K562 (cell line): ENCODE data around the gene MALRD1. TPM values are rescaled to one million over a fixed set of nuclear protein-coding genes. Genes with fewer than 3 reads are reported as not detected.

Experiments
- ATAC-seq: fragments of 200-7000 bp; cut with Tn5 transposase; 3 replicates; pipeline ENCODE4 v1.9.1; 2020; ENCODE audit warnings: moderate library complexity
- BruUV-seq: library from RNA; stranded (reverse); fragments of 400-500 nt; replicated peaks from 2 replicates; lab custom pipeline; 2021; lab: Mats Ljungman, UMichigan
- CTCF ChIA-PET: fragments of 300-600 bp; formaldehyde crosslinking; extraction: SDS; loops from one replicate; lab custom pipeline; 2021; ENCODE audit warnings: low intra/inter-chr PET ratio; lab: Yijun Ruan, JAX
- POLR2A ChIA-PET: fragments of 300-600, 350-650 bp; sonication (Branson Sonifier 250); formaldehyde crosslinking; extraction: SDS; loops from one replicate; lab custom pipeline; 2021; ENCODE audit warnings: antibody characterized with exemption, inconsistent platforms; lab: Yijun Ruan, JAX
- DNase-seq, 4 experiments: peaks; one replicate each; pipeline versions ENCODE4 v3.0.0 to v3.0.0-alpha.2; 2011 to 2018; ENCODE audit warnings: low spot score in 3 of 4, mixed read lengths in 3 of 4; ENCODE audit errors: extremely low read depth in 1 of 4
- FAIRE-seq: peaks from 2 replicates; lab custom pipeline; 2011; peaks lifted over from hg19 to GRCh38; lab: Jason Lieb, UNC
- H2AFZ ChIP-seq: 2 replicates; pipeline ENCODE4 v1.6.0; 2011; ENCODE audit warnings: low read depth, low read length, control low read depth, inconsistent platforms
- H3K27ac ChIP-seq: fragments of 200-600 bp; 3 replicates; pipeline ENCODE4 v1.8.0; 2011; ENCODE audit warnings: low read depth, mild to moderate bottlenecking, control low read depth, inconsistent platforms, low read length, moderate library complexity, mixed read lengths; ENCODE audit errors: extremely low read depth
- H3K27me3 ChIP-seq, 2 experiments: fragments of 300-600 bp in 1 of 2; 2 replicates in 1 of 2; 3 replicates in 1 of 2; pipeline versions ENCODE4 v1.6.0 to v1.8.0; 2011; ENCODE audit warnings: inconsistent platforms in 2 of 2, low read length in 2 of 2, mild to moderate bottlenecking in 1 of 2, mixed read lengths in 1 of 2, moderate library complexity in 1 of 2; ENCODE audit not compliant: control insufficient read depth in 2 of 2, insufficient read depth in 2 of 2
- H3K36me3 ChIP-seq: fragments of 300-600 bp; 3 replicates; pipeline ENCODE4 v1.8.0; 2011; ENCODE audit warnings: mild to moderate bottlenecking, low read length, inconsistent platforms; ENCODE audit not compliant: control insufficient read depth, insufficient read depth
- H3K4me1 ChIP-seq, 2 experiments: fragments of 200-600 bp in 1 of 2; replicated peaks in 1 of 2; 2 replicates in 1 of 2; 3 replicates in 1 of 2; pipeline versions ENCODE4 v1.5.1 to v1.8.0; 2011; ENCODE audit warnings: inconsistent platforms in 2 of 2, low read length in 2 of 2, mild to moderate bottlenecking in 1 of 2, mixed read lengths in 1 of 2, moderate library complexity in 1 of 2; ENCODE audit not compliant: control insufficient read depth in 2 of 2, insufficient read depth in 2 of 2
- H3K4me2 ChIP-seq: 2 replicates; pipeline ENCODE4 v1.6.1; 2011; ENCODE audit warnings: low read length, control low read depth, inconsistent platforms, mixed read lengths; ENCODE audit not compliant: insufficient read depth
- H3K4me3 ChIP-seq: fragments of 200-600 bp; sonication (generic), shearing (Covaris generic); 2 replicates; pipeline ENCODE4 v1.5.1; 2016; ENCODE audit warnings: control low read depth, inconsistent platforms
- H3K79me2 ChIP-seq: fragments of 200-600 bp; 3 replicates; pipeline ENCODE4 v1.8.0; 2011; ENCODE audit warnings: low read length, inconsistent platforms; ENCODE audit not compliant: control insufficient read depth, insufficient read depth
- H3K9ac ChIP-seq, 2 experiments: 2 replicates each; pipeline versions ENCODE4 v1.6.0 to v1.6.1; 2011; ENCODE audit warnings: low read depth in 2 of 2, low read length in 2 of 2, control low read depth in 1 of 2, inconsistent platforms in 1 of 2, mild to moderate bottlenecking in 1 of 2, mixed read lengths in 1 of 2; ENCODE audit not compliant: insufficient read depth in 1 of 2
- H3K9me1 ChIP-seq: one replicate; pipeline ENCODE4 v1.6.0; 2011; ENCODE audit warnings: inconsistent platforms, mild to moderate bottlenecking, low read length, moderate library complexity; ENCODE audit not compliant: control insufficient read depth, insufficient read depth
- H3K9me3 ChIP-seq: replicated peaks from 2 replicates; pipeline ENCODE4 v1.5.1; 2011; ENCODE audit warnings: low read depth, low read length, inconsistent platforms; ENCODE audit not compliant: control insufficient read depth, insufficient read depth
- H4K20me1 ChIP-seq: replicated peaks from 2 replicates; pipeline ENCODE4 v1.6.1; 2011; ENCODE audit warnings: low read length, inconsistent platforms, mixed read lengths; ENCODE audit not compliant: control insufficient read depth, insufficient read depth
- BCL6 ChIP-seq: fragments of 250-450 bp; sonication (Bioruptor Pico); IDR thresholded peaks from 2 replicates; pipeline ENCODE4 v1.4.0; 2020
- CBX8 ChIP-seq: fragments of 200-600 bp; sonication (generic); IDR thresholded peaks from 2 replicates; pipeline ENCODE4 v1.6.1; 2012; ENCODE audit warnings: borderline replicate concordance, mixed run types, low read depth, mild to moderate bottlenecking, moderate library complexity, mixed read lengths, low read length, control low read depth, inconsistent platforms; ENCODE audit not compliant: poor library complexity, severe bottlenecking; ENCODE audit errors: extremely low read depth
- CTBP1 ChIP-seq: fragments of 450-650 bp; IDR thresholded peaks from 2 replicates; pipeline ENCODE4 v1.6.1; 2016; ENCODE audit warnings: borderline replicate concordance
- HOMEZ ChIP-seq: fragments of 250-450 bp; sonication (Bioruptor Pico); IDR thresholded peaks from 2 replicates; pipeline ENCODE4 v1.4.0; 2020; ENCODE audit warnings: mild to moderate bottlenecking, moderate library complexity
- PHTF2 ChIP-seq: fragments of 250-450 bp; sonication (Bioruptor Pico); IDR thresholded peaks from 2 replicates; pipeline ENCODE4 v1.5.0; 2021; ENCODE audit warnings: mild to moderate bottlenecking
- SNIP1 ChIP-seq: fragments of 450-650 bp; IDR thresholded peaks from 2 replicates; pipeline ENCODE4 v1.7.1; 2017; ENCODE audit warnings: low read depth, mild to moderate bottlenecking
- ZNF224 ChIP-seq: sonication (generic); formaldehyde crosslinking; IDR thresholded peaks from 2 replicates; pipeline ENCODE4 v1.8.0; 2022; ENCODE audit warnings: mild to moderate bottlenecking, missing genetic modification reagents
- ZNF507 ChIP-seq: conservative IDR thresholded peaks from 2 replicates; pipeline ENCODE4 v1.6.1; 2017; ENCODE audit warnings: missing genetic modification characterization, missing compliant biosample characterization
- ZZZ3 ChIP-seq: fragments of 450-650 bp; IDR thresholded peaks from 2 replicates; pipeline ENCODE4 v1.6.1; 2016; ENCODE audit warnings: antibody characterized with exemption, mild to moderate bottlenecking, moderate library complexity
- WGBS: fragments of 100-300 bp; shearing (Covaris generic); methylation state at CpG from one replicate; pipeline ENCODE4 v1.1.6; 2016; ENCODE audit warnings: low coverage, mixed read lengths; ENCODE audit not compliant: insufficient coverage; ENCODE audit errors: missing lambda C conversion rate; 5-methylcytosine and 5-hydroxymethylcytosine counted together
- in situ Hi-C: fragments of 300-500 bp; cut with MboI; formaldehyde crosslinking; loops from 4 replicates; pipeline ENCODE4 v1.15.0; 2018; ENCODE audit warnings: inconsistent platforms, mixed read lengths
- intact Hi-C: fragments of 100-400 bp; cut with micrococcal nuclease; formaldehyde crosslinking; loops from 2 replicates; pipeline ENCODE4 v1.14.2; 2022
- polyA plus RNA-seq, 8 experiments: library from polyadenylated mRNA; depleted of rRNA in 4 of 8; stranded (reverse) in 5 of 8; unstranded in 3 of 8; fragments of >200 nt; fragmentation: Nextera tagmentation in 2 of 8; fragmentation: Illumina TruSeq in 1 of 8; extraction: Ambion mirVana in 2 of 8; extraction: Trizol in 1 of 8; gene quantifications; 2 replicates each; pipeline versions ENCODE4 v1.2.1 to v1.2.3, GENCODE V29; 2011 to 2014; ENCODE audit warnings: inconsistent platforms in 1 of 8, missing spikeins in 1 of 8
- total RNA-seq, 7 experiments: library from RNA; depleted of rRNA in 6 of 7; stranded (reverse); fragments of >200 nt in 6 of 7; fragmentation: Illumina TruSeq in 2 of 7; extraction: Trizol in 2 of 7; gene quantifications; 2 replicates each; pipeline versions ENCODE4 v1.2.1 to v1.2.3, GENCODE V29; 2011 to 2021; ENCODE audit warnings: low replicate concordance in 1 of 7

Gene MALRD1
- total and polyA plus RNA-seq, 9 of the 15 experiments (the other 6 are each of a cell fraction or from before 2014, with no cell fraction given) = not detected

- DNase-seq = no peak
- H3K27me3 ChIP-seq = no peaks in the 10 kb centered on the region
- ATAC-seq = no peak
- no peak overlapping the region for H2AFZ ChIP-seq
- no peak overlapping the region for H3K4me3 ChIP-seq
- no peaks in the 10 kb centered on the region; a peak in 1 of 5 replicates for H3K4me1 ChIP-seq
- no peak overlapping the region for H3K9ac ChIP-seq
- H3K36me3 ChIP-seq = no peaks in the 10 kb centered on the region
- no peak for FAIRE-seq
- no peaks in the 10 kb centered on the region for H4K20me1 ChIP-seq
- CTCF ChIA-PET = no interaction called here
- H3K9me1 ChIP-seq = no peaks in the 10 kb centered on the region
- TF ChIP-seq SNIP1 = no peak
- no peak for TF ChIP-seq ZNF507 (tag)
- no peak for TF ChIP-seq ZNF224 (CRISPR knock-in tag)
- no TSS peak for BruUV-seq
- no peaks in the 10 kb centered on the region for H3K79me2 ChIP-seq
- no peak overlapping the region for H3K27ac ChIP-seq
- in situ Hi-C loops (no loop called here), intact Hi-C loops (no loop called here)
- POLR2A ChIA-PET = no interaction called here
- 0% methylated on average over 2 of the region's 2 CpGs for WGBS
- H3K4me2 ChIP-seq = no peak overlapping the region
- H3K9me3 ChIP-seq = no peaks in the 10 kb centered on the region
Measured at GRCh38 chr10:19777806-19778205, 729.2 kb downstream of the MALRD1 start.

GRCh38 chr10:19778996-19779395 lies 730.4 kb downstream of the MALRD1 start:
- Histone ChIP-seq H2AFZ (no peak overlapping the region), H3K9ac (no peak overlapping the region), H3K79me2 (no peaks in the 10 kb centered on the region), H3K36me3 (no peaks in the 10 kb centered on the region), H4K20me1 (no peaks in the 10 kb centered on the region), H3K9me3 (no peaks in the 10 kb centered on the region), H3K4me3 (no peak overlapping the region), H3K9me1 (no peaks in the 10 kb centered on the region), H3K27me3 (no peaks in the 10 kb centered on the region), H3K4me2 (no peak overlapping the region), H3K27ac (no peak overlapping the region), H3K4me1 (no peaks in the 10 kb centered on the region; a peak in 1 of 5 replicates)
- TF ChIP-seq CTBP1 (no peak), HOMEZ (CRISPR knock-in tag) (no peak), BCL6 (no peak), PHTF2 (CRISPR knock-in tag) (no peak), ZZZ3 (no peak), CBX8 (no peak)
- no peak for ATAC-seq
- in situ Hi-C loops = no loop called here
- FAIRE-seq = no peak
- no peak for DNase-seq
- BruUV-seq = no TSS peak
- intact Hi-C loops = no loop called here
- ChIA-PET CTCF (no interaction called here), POLR2A (no interaction called here)
- 0% methylated on average over 2 of the region's 2 CpGs for WGBS
